K562 (cell line): ENCODE measurements around the gene NR2F2. TPM values are rescaled to one million over a fixed set of nuclear protein-coding genes. Genes with fewer than 3 reads are reported as not detected.

ENCODE experiments used
- BCL6 ChIP-seq: fragments of 250-450 bp; sonication (Bioruptor Pico); IDR thresholded peaks from 2 replicates; pipeline ENCODE4 v1.4.0; 2020
- GABPB2 ChIP-seq: fragments of 250-450 bp; sonication (Bioruptor Pico); conservative IDR thresholded peaks from 2 replicates; pipeline ENCODE4 v1.5.1; 2021; ENCODE audit warnings: mild to moderate bottlenecking
- ILK ChIP-seq: fragments of 450-650 bp; IDR thresholded peaks from 2 replicates; pipeline ENCODE4 v1.6.1; 2016; ENCODE audit warnings: missing genetic modification characterization, low read depth, mild to moderate bottlenecking, missing compliant biosample characterization, moderate library complexity, borderline replicate concordance
- MTA1 ChIP-seq: fragments of 450-650 bp; IDR thresholded peaks from 2 replicates; pipeline ENCODE4 v1.6.1; 2017; ENCODE audit warnings: borderline replicate concordance
- RBM14 ChIP-seq: fragments of 200-400 bp; formaldehyde crosslinking; IDR thresholded peaks from 2 replicates; pipeline ENCODE4 v1.6.1; 2018; ENCODE audit warnings: low read depth, mild to moderate bottlenecking, low read length, moderate library complexity, borderline replicate concordance; ENCODE audit not compliant: insufficient read depth
- ZNF184 ChIP-seq: sonication (generic); formaldehyde crosslinking; IDR thresholded peaks from 2 replicates; pipeline ENCODE4 v1.5.0; 2020; ENCODE audit warnings: missing genetic modification reagents
- ZNF354B ChIP-seq: fragments of 250-450 bp; sonication (Bioruptor Pico); IDR thresholded peaks from 2 replicates; pipeline ENCODE4 v1.4.0; 2020
- polyA plus RNA-seq, 8 experiments: library from polyadenylated mRNA; depleted of rRNA in 4 of 8; stranded (reverse) in 5 of 8; unstranded in 3 of 8; fragments of >200 nt; fragmentation: Nextera tagmentation in 2 of 8; fragmentation: Illumina TruSeq in 1 of 8; extraction: Ambion mirVana in 2 of 8; extraction: Trizol in 1 of 8; gene quantifications; 2 replicates each; pipeline versions ENCODE4 v1.2.1 to v1.2.3, GENCODE V29; 2011 to 2014; ENCODE audit warnings: inconsistent platforms in 1 of 8, missing spikeins in 1 of 8
- total RNA-seq, 7 experiments: library from RNA; depleted of rRNA in 6 of 7; stranded (reverse); fragments of >200 nt in 6 of 7; fragmentation: Illumina TruSeq in 2 of 7; extraction: Trizol in 2 of 7; gene quantifications; 2 replicates each; pipeline versions ENCODE4 v1.2.1 to v1.2.3, GENCODE V29; 2011 to 2021; ENCODE audit warnings: low replicate concordance in 1 of 7
- TF ChIP-seq, protein P1 (sequence below): fragments of 450-650 bp; IDR thresholded peaks from 2 replicates; pipeline ENCODE4 v1.6.1; 2016; ENCODE audit warnings: missing biosample characterization, missing genetic modification characterization
- TF ChIP-seq, protein P2 (sequence below): fragments of 450-650 bp; IDR thresholded peaks from 2 replicates; pipeline ENCODE4 v1.6.1; 2017; ENCODE audit warnings: antibody characterized with exemption
- TF ChIP-seq, protein P3 (sequence below): fragments of 450-650 bp; formaldehyde crosslinking; IDR thresholded peaks from 2 replicates; pipeline ENCODE4 v1.4.0; 2022; ENCODE audit warnings: missing genetic modification characterization
- TF ChIP-seq, protein P4 (sequence below): sonication (generic); formaldehyde crosslinking; IDR thresholded peaks from 2 replicates; pipeline ENCODE4 v1.8.0; 2022; ENCODE audit warnings: missing genetic modification reagents, mild to moderate bottlenecking, borderline replicate concordance
- TF ChIP-seq, protein P5 (sequence below): fragments of 450-650 bp; IDR thresholded peaks from 2 replicates; pipeline ENCODE4 v1.6.1; 2018; ENCODE audit warnings: mild to moderate bottlenecking, low read depth; ENCODE audit not compliant: partially characterized antibody
- TF ChIP-seq, protein P6 (sequence below): IDR thresholded peaks from 3 replicates; pipeline ENCODE4 v1.6.1; 2011; ENCODE audit warnings: borderline replicate concordance, mild to moderate bottlenecking; ENCODE audit not compliant: insufficient read length, insufficient read depth

Gene NR2F2
- total and polyA plus RNA-seq, 9 of the 15 experiments (the other 6 are each of a cell fraction or from before 2014, with no cell fraction given), result 6.0 to 51.8 (median 11.1) TPM

DNA sequence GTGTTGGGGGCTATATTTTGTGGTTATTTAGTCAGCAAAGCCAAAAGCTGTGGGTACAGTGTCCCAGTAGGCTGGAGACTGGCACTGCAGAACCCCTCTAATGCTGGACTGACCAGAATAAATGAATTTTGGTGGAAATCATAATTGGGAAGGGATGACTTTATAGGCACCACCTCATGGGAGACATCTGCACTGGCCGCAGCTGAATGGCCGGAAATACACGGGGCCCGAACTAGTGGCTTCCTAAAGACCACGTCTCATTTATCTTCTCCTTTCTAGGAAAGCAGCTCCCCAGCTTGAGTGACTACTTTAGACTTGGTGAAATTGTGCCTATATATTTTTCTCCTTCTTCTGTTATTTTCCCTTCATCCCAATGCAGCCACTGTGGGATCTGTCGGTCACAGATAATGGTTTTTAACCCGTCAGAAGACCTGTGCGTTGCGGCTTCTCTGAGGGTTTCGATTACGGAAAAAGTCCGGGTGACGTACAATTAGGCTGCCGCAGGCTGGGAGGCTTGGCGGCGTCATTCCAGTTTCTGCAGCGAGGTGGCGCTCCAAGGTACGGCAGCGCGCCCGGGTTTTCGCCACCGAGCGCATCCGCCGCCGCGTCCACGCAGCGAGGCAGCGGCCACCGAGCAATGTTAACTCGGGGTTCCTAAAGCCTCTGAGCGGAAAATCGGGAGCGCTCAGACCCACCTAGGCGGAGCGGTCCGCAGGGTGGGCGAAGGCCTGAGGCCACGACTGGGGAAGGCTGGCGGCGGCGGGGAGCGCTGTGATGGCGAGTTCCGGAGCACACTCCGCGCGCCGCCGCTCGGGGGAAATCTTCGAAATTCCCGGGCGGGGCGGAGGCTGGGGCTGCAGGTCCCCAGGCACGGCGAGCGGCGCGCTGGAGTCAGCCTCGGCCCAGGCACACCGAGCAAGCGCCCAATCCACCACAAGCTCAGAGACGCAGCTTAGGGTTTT is 26.3 kb downstream of the NR2F2 start (continued):
- TF ChIP-seq, protein P1, sequence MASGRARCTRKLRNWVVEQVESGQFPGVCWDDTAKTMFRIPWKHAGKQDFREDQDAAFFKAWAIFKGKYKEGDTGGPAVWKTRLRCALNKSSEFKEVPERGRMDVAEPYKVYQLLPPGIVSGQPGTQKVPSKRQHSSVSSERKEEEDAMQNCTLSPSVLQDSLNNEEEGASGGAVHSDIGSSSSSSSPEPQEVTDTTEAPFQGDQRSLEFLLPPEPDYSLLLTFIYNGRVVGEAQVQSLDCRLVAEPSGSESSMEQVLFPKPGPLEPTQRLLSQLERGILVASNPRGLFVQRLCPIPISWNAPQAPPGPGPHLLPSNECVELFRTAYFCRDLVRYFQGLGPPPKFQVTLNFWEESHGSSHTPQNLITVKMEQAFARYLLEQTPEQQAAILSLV (tag), result no peak
- no peak for TF ChIP-seq RBM14
- TF ChIP-seq, protein P2, sequence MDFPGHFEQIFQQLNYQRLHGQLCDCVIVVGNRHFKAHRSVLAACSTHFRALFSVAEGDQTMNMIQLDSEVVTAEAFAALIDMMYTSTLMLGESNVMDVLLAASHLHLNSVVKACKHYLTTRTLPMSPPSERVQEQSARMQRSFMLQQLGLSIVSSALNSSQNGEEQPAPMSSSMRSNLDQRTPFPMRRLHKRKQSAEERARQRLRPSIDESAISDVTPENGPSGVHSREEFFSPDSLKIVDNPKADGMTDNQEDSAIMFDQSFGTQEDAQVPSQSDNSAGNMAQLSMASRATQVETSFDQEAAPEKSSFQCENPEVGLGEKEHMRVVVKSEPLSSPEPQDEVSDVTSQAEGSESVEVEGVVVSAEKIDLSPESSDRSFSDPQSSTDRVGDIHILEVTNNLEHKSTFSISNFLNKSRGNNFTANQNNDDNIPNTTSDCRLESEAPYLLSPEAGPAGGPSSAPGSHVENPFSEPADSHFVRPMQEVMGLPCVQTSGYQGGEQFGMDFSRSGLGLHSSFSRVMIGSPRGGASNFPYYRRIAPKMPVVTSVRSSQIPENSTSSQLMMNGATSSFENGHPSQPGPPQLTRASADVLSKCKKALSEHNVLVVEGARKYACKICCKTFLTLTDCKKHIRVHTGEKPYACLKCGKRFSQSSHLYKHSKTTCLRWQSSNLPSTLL, result no peak
- no peak for TF ChIP-seq GABPB2
- TF ChIP-seq, protein P3, sequence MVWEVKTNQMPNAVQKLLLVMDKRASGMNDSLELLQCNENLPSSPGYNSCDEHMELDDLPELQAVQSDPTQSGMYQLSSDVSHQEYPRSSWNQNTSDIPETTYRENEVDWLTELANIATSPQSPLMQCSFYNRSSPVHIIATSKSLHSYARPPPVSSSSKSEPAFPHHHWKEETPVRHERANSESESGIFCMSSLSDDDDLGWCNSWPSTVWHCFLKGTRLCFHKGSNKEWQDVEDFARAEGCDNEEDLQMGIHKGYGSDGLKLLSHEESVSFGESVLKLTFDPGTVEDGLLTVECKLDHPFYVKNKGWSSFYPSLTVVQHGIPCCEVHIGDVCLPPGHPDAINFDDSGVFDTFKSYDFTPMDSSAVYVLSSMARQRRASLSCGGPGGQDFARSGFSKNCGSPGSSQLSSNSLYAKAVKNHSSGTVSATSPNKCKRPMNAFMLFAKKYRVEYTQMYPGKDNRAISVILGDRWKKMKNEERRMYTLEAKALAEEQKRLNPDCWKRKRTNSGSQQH (CRISPR knock-in tag), result no peak
- TF ChIP-seq, protein P4, sequence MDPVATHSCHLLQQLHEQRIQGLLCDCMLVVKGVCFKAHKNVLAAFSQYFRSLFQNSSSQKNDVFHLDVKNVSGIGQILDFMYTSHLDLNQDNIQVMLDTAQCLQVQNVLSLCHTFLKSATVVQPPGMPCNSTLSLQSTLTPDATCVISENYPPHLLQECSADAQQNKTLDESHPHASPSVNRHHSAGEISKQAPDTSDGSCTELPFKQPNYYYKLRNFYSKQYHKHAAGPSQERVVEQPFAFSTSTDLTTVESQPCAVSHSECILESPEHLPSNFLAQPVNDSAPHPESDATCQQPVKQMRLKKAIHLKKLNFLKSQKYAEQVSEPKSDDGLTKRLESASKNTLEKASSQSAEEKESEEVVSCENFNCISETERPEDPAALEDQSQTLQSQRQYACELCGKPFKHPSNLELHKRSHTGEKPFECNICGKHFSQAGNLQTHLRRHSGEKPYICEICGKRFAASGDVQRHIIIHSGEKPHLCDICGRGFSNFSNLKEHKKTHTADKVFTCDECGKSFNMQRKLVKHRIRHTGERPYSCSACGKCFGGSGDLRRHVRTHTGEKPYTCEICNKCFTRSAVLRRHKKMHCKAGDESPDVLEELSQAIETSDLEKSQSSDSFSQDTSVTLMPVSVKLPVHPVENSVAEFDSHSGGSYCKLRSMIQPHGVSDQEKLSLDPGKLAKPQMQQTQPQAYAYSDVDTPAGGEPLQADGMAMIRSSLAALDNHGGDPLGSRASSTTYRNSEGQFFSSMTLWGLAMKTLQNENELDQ (CRISPR knock-in tag), result no peak
- no peak for TF ChIP-seq ILK (tag)
- TF ChIP-seq, protein P5, sequence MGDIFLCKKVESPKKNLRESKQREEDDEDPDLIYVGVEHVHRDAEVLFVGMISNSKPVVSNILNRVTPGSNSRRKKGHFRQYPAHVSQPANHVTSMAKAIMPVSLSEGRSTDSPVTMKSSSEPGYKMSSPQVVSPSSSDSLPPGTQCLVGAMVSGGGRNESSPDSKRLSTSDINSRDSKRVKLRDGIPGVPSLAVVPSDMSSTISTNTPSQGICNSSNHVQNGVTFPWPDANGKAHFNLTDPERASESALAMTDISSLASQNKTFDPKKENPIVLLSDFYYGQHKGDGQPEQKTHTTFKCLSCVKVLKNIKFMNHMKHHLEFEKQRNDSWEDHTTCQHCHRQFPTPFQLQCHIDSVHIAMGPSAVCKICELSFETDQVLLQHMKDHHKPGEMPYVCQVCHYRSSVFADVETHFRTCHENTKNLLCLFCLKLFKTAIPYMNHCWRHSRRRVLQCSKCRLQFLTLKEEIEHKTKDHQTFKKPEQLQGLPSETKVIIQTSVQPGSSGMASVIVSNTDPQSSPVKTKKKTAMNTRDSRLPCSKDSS, result no peak
- TF ChIP-seq ZNF354B, result no peak
- no peak for TF ChIP-seq ZNF184 (CRISPR knock-in tag)
- peak; percentile 89 for TF ChIP-seq MTA1
- TF ChIP-seq BCL6 (CRISPR knock-in tag), result no peak
- TF ChIP-seq, protein P6, sequence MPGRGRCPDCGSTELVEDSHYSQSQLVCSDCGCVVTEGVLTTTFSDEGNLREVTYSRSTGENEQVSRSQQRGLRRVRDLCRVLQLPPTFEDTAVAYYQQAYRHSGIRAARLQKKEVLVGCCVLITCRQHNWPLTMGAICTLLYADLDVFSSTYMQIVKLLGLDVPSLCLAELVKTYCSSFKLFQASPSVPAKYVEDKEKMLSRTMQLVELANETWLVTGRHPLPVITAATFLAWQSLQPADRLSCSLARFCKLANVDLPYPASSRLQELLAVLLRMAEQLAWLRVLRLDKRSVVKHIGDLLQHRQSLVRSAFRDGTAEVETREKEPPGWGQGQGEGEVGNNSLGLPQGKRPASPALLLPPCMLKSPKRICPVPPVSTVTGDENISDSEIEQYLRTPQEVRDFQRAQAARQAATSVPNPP, result no peak
